Esophagus muscularis mucosa (tissue), 3 donors: ENCODE data around the gene NSD2.

Source experiments
- CTCF ChIP-seq, 3 experiments: fragments of 200-600 bp in 2 of 3; fragments of 450-650 bp in 1 of 3; sonication (generic) in 2 of 3; IDR thresholded peaks; one replicate each; pipeline ENCODE4 v1.5.1; 2017 to 2019; ENCODE audit warnings: antibody characterized with exemption in 3 of 3, mild to moderate bottlenecking in 2 of 3, moderate library complexity in 1 of 3
- EP300 ChIP-seq: sonication (generic); formaldehyde crosslinking; IDR thresholded peaks from one replicate; pipeline ENCODE4 v1.6.1; 2017; ENCODE audit warnings: antibody characterized with exemption

GRCh38 chr4:1901127-1901526, 29.9 kb downstream of the NSD2 start:
- TF ChIP-seq CTCF (IDR thresholded peaks at IDR 0.05) (no peak), EP300 (no peak)
